ENCODE data around the gene RAB6B.

The RAB6B gene

GRCh38 chr3:133825969-133826727 is 69.5 kb downstream of the RAB6B start:
- ATAC-seq: no peak
- TF ChIP-seq GLIS3 (CRISPR knock-in tag; IDR thresholded peaks at IDR 0.05): no peak
- no peak for TF ChIP-seq PPARA (CRISPR knock-in tag; IDR thresholded peaks at IDR 0.05; ENCODE audit: borderline replicate concordance)

- ATAC-seq: no peak
- TF ChIP-seq, protein P1, sequence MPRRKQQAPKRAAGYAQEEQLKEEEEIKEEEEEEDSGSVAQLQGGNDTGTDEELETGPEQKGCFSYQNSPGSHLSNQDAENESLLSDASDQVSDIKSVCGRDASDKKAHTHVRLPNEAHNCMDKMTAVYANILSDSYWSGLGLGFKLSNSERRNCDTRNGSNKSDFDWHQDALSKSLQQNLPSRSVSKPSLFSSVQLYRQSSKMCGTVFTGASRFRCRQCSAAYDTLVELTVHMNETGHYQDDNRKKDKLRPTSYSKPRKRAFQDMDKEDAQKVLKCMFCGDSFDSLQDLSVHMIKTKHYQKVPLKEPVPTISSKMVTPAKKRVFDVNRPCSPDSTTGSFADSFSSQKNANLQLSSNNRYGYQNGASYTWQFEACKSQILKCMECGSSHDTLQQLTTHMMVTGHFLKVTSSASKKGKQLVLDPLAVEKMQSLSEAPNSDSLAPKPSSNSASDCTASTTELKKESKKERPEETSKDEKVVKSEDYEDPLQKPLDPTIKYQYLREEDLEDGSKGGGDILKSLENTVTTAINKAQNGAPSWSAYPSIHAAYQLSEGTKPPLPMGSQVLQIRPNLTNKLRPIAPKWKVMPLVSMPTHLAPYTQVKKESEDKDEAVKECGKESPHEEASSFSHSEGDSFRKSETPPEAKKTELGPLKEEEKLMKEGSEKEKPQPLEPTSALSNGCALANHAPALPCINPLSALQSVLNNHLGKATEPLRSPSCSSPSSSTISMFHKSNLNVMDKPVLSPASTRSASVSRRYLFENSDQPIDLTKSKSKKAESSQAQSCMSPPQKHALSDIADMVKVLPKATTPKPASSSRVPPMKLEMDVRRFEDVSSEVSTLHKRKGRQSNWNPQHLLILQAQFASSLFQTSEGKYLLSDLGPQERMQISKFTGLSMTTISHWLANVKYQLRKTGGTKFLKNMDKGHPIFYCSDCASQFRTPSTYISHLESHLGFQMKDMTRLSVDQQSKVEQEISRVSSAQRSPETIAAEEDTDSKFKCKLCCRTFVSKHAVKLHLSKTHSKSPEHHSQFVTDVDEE (CRISPR knock-in tag; IDR thresholded peaks at IDR 0.05): no peak
- TF ChIP-seq ZFP30 (CRISPR knock-in tag; IDR thresholded peaks at IDR 0.05): no peak
- TF ChIP-seq RARB (CRISPR knock-in tag; IDR thresholded peaks at IDR 0.05): no peak
- TF ChIP-seq TOX (CRISPR knock-in tag; IDR thresholded peaks at IDR 0.05; ENCODE audit: borderline replicate concordance): no peak
- no peak for TF ChIP-seq ESRRG (CRISPR knock-in tag; IDR thresholded peaks at IDR 0.05)
- no peak for TF ChIP-seq ISL1 (CRISPR knock-in tag; IDR thresholded peaks at IDR 0.05)
- no peak for TF ChIP-seq ZNF8 (CRISPR knock-in tag; IDR thresholded peaks at IDR 0.05)
- TF ChIP-seq OSR1 (CRISPR knock-in tag; IDR thresholded peaks at IDR 0.05): no peak
Observed at GRCh38 chr3:133824961-133825485, 70.7 kb downstream of the RAB6B start.

- no peak for ATAC-seq
- no peak for TF ChIP-seq ARNTL (CRISPR knock-in tag; IDR thresholded peaks at IDR 0.05; ENCODE audit: borderline replicate concordance, low read depth)
- no peak for TF ChIP-seq PPARA (CRISPR knock-in tag; IDR thresholded peaks at IDR 0.05; ENCODE audit: borderline replicate concordance)
- TF ChIP-seq ISL1 (CRISPR knock-in tag; IDR thresholded peaks at IDR 0.05): no peak
- no peak for TF ChIP-seq BACH2 (CRISPR knock-in tag; IDR thresholded peaks at IDR 0.05; ENCODE audit: borderline replicate concordance)
Observed at GRCh38 chr3:133821767-133822638, 73.7 kb downstream of the RAB6B start.

DNA sequence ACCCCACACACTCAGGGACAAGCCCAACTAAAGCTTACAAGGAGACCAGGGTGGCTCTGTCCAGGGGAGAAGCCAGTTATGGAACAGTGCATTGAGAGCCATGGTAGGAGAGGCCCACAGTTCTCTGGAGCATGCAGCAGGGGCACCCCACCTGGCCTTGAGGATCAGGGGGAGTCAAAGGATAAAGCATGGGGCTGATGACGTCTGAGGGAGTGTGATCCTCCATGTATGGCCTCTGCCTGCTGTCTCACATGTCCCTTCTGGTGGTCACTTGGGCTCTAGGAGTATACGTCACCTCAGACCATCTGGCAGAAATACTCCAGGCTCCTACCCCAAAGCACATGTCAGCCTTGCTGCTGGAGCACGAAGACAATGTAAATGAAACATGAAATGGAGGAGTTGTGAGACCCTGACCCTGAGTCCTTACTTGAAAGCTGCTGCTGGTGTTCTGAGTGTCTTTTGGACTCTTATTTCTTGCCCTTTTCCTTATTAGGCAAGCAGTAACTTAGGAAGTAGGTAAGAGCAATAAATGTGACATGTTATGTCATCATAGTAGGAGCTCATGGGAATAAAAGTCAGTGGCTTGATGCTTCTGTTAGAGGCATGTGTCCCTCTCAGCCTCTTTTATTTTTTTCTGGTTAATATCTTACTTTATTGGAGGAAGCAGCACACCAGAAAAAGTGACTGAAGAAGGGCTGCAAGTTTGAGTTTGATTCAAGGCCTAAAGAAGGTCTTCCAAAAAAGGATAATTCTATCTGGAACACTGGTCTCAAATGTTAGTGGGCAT is 74.6 kb downstream of the RAB6B start:
- TF ChIP-seq ZNF70 (CRISPR knock-in tag; IDR thresholded peaks at IDR 0.05) (no peak), ARNTL (CRISPR knock-in tag; IDR thresholded peaks at IDR 0.05; ENCODE audit: borderline replicate concordance, low read depth) (no peak), CSRNP3 (CRISPR knock-in tag; IDR thresholded peaks at IDR 0.05) (no peak), TCF4 (CRISPR knock-in tag; IDR thresholded peaks at IDR 0.05; ENCODE audit: borderline replicate concordance) (no peak), ZNF8 (CRISPR knock-in tag; IDR thresholded peaks at IDR 0.05) (no peak), CREB5 (CRISPR knock-in tag; IDR thresholded peaks at IDR 0.05; ENCODE audit: low read depth) (no peak), CSDC2 (CRISPR knock-in tag; IDR thresholded peaks at IDR 0.05) (no peak), RARB (CRISPR knock-in tag; IDR thresholded peaks at IDR 0.05) (no peak), GLIS3 (CRISPR knock-in tag; IDR thresholded peaks at IDR 0.05) (no peak), ESRRG (CRISPR knock-in tag; IDR thresholded peaks at IDR 0.05) (no peak), BACH2 (CRISPR knock-in tag; IDR thresholded peaks at IDR 0.05; ENCODE audit: borderline replicate concordance) (no peak)
- TF ChIP-seq, protein P1 (CRISPR knock-in tag; IDR thresholded peaks at IDR 0.05): no peak
- TF ChIP-seq, protein P2, sequence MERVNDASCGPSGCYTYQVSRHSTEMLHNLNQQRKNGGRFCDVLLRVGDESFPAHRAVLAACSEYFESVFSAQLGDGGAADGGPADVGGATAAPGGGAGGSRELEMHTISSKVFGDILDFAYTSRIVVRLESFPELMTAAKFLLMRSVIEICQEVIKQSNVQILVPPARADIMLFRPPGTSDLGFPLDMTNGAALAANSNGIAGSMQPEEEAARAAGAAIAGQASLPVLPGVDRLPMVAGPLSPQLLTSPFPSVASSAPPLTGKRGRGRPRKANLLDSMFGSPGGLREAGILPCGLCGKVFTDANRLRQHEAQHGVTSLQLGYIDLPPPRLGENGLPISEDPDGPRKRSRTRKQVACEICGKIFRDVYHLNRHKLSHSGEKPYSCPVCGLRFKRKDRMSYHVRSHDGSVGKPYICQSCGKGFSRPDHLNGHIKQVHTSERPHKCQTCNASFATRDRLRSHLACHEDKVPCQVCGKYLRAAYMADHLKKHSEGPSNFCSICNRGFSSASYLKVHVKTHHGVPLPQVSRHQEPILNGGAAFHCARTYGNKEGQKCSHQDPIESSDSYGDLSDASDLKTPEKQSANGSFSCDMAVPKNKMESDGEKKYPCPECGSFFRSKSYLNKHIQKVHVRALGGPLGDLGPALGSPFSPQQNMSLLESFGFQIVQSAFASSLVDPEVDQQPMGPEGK (CRISPR knock-in tag; IDR thresholded peaks at IDR 0.05; ENCODE audit: borderline replicate concordance): no peak
- ATAC-seq: no peak

Measured in SK-N-SH treated with all-trans-retinoic acid at 6 μM for 48 hours (cell line).